KMS-11 (cell line): ENCODE results near the gene ZNF738.
"Not testable (repeated sequence)": the region's sequence is repeated elsewhere in the genome, so short reads cannot be mapped to it uniquely, and the experiment has no call there.

Experiments used
- H2AFZ ChIP-seq: fragments of 200-600 bp; sonication (generic); 2 replicates; pipeline ENCODE4 v1.6.1; 2016; ENCODE audit warnings: antibody characterized with exemption, mixed run types, low read depth
- H3K27ac ChIP-seq: fragments of 200-600 bp; sonication (generic); 2 replicates; pipeline ENCODE4 v1.6.1; 2016; ENCODE audit warnings: mild to moderate bottlenecking, mixed run types
- H3K27me3 ChIP-seq: fragments of 200-600 bp; sonication (generic); 2 replicates; pipeline ENCODE4 v1.6.1; 2017; ENCODE audit warnings: mild to moderate bottlenecking, low read depth, mixed run types, moderate library complexity; ENCODE audit not compliant: insufficient read depth
- H3K36me3 ChIP-seq: fragments of 200-600 bp; sonication (generic); 2 replicates; pipeline ENCODE4 v1.6.1; 2017; ENCODE audit warnings: mild to moderate bottlenecking, mixed run types; ENCODE audit not compliant: insufficient read depth
- H3K4me1 ChIP-seq: fragments of 200-600 bp; sonication (generic); 2 replicates; pipeline ENCODE4 v1.6.1; 2016; ENCODE audit warnings: mild to moderate bottlenecking, low read depth, mixed run types; ENCODE audit not compliant: poor library complexity, severe bottlenecking
- H3K4me2 ChIP-seq: fragments of 200-600 bp; sonication (generic); 2 replicates; pipeline ENCODE4 v1.7.0; 2016; ENCODE audit warnings: mild to moderate bottlenecking, mixed run types
- H3K4me3 ChIP-seq: fragments of 200-600 bp; sonication (generic); IDR thresholded peaks from 2 replicates; pipeline ENCODE4 v1.6.1; 2017; ENCODE audit warnings: low read depth, low read length, mixed read lengths; ENCODE audit not compliant: insufficient read depth
- H3K79me2 ChIP-seq: fragments of 200-600 bp; sonication (generic); 2 replicates; pipeline ENCODE4 v1.6.1; 2016; ENCODE audit warnings: low read depth, mixed run types; ENCODE audit not compliant: insufficient read depth
- H3K9ac ChIP-seq: fragments of 200-600 bp; sonication (generic); 2 replicates; pipeline ENCODE4 v1.6.1; 2016; ENCODE audit warnings: mild to moderate bottlenecking, mixed run types
- H4K20me1 ChIP-seq: fragments of 200-600 bp; sonication (generic); 2 replicates; pipeline ENCODE4 v1.6.1; 2016; ENCODE audit warnings: mild to moderate bottlenecking, mixed run types; ENCODE audit not compliant: insufficient read depth
- CTCF ChIP-seq: fragments of 200-600 bp; sonication (generic); conservative IDR thresholded peaks from 2 replicates; pipeline ENCODE4 v1.6.1; 2017; ENCODE audit warnings: low read depth, mild to moderate bottlenecking, antibody characterized with exemption, low read length, moderate library complexity, mixed read lengths

The ZNF738 gene

GRCh38 chr19:21328885-21329605 lies 29.8 kb upstream of the ZNF738 start, which contains the start of gene ZNF708:
ZNF708 (minus strand) TSS chr19:21329410; CDS start chr19:21329212, 198 bp downstream.
- H3K79me2 ChIP-seq = no peaks in the 10 kb centered on the region
- no peak for TF ChIP-seq CTCF
- no peaks in the 10 kb centered on the region for H3K4me1 ChIP-seq
- no peak within 1 kb of the TSS for H3K4me3 ChIP-seq
- no peak within 1 kb of the TSS for H3K9ac ChIP-seq
- H3K36me3 ChIP-seq = no peaks in the 10 kb centered on the region
- H3K27ac ChIP-seq = no peak within 1 kb of the TSS
- no peaks in the 10 kb centered on the region for H3K27me3 ChIP-seq
- no peak within 1 kb of the TSS for H2AFZ ChIP-seq
- H3K4me2 ChIP-seq = no peak within 1 kb of the TSS
- no peaks in the 10 kb centered on the region for H4K20me1 ChIP-seq

GRCh38 chr19:21335721-21336120 lies 23.1 kb upstream of the ZNF738 start:
- no peak overlapping the region for H3K27ac ChIP-seq
- no peaks in the 10 kb centered on the region for H3K4me1 ChIP-seq
- no peaks in the 10 kb centered on the region for H3K79me2 ChIP-seq
- H3K9ac ChIP-seq = no peak overlapping the region
- H4K20me1 ChIP-seq = no peaks in the 10 kb centered on the region
- no peaks in the 10 kb centered on the region for H3K27me3 ChIP-seq
- no peak for TF ChIP-seq CTCF
- H3K4me2 ChIP-seq = no peak overlapping the region
- H3K4me3 ChIP-seq = no peak overlapping the region
- no peak overlapping the region for H2AFZ ChIP-seq
- H3K36me3 ChIP-seq = no peaks in the 10 kb centered on the region

- H4K20me1 ChIP-seq, H3K27me3 ChIP-seq, H3K9ac ChIP-seq, H3K4me1 ChIP-seq, H3K4me3 ChIP-seq, H3K36me3 ChIP-seq, H2AFZ ChIP-seq, H3K27ac ChIP-seq, H3K4me2 ChIP-seq, H3K79me2 ChIP-seq: not testable (repeated sequence)
These were observed 14.0 kb upstream of the ZNF738 start for GRCh38 chr19:21344841-21345240.

- H3K4me2 ChIP-seq = no peak overlapping the region
- no peak overlapping the region for H3K9ac ChIP-seq
- H2AFZ ChIP-seq = no peak overlapping the region
These were observed 6.0 kb upstream of the ZNF738 start for GRCh38 chr19:21352830-21353229.

More at GRCh38 chr19:21352830-21353229, 6.0 kb upstream of the ZNF738 start:
- Histone ChIP-seq H3K27ac (no peak overlapping the region), H3K36me3 (no peaks in the 10 kb centered on the region), H4K20me1 (no peaks in the 10 kb centered on the region), H3K27me3 (no peaks in the 10 kb centered on the region), H3K4me1 (no peaks in the 10 kb centered on the region), H3K4me3 (no peak overlapping the region), H3K79me2 (no peaks in the 10 kb centered on the region)
- no peak for TF ChIP-seq CTCF
